AG04450 (cell line): ENCODE data around the gene KCNMB1. TPM values are rescaled to one million over a fixed set of nuclear protein-coding genes. Genes with fewer than 3 reads are reported as not detected.

Experiments
- CTCF ChIA-PET: fragments of 300-600, 350-600 bp; formaldehyde crosslinking; extraction: SDS; loops from one replicate; lab custom pipeline; 2022; ENCODE audit warnings: antibody characterized with exemption, inconsistent platforms; lab: Charles Lee
- POLR2A ChIA-PET: fragments of 350-600 bp; formaldehyde crosslinking; extraction: SDS; loops from one replicate; lab custom pipeline; 2021; ENCODE audit warnings: antibody characterized with exemption, inconsistent platforms; lab: Yijun Ruan, JAX
- DNase-seq: peaks from one replicate; pipeline ENCODE4 v3.0.0-alpha.2; 2011; ENCODE audit warnings: low read depth, low spot score
- H3K27ac ChIP-seq: one replicate; pipeline ENCODE4 v1.5.1; 2012; ENCODE audit warnings: low read depth, low read length, control low read depth
- H3K27me3 ChIP-seq: one replicate; pipeline ENCODE4 v1.6.0; 2012; ENCODE audit warnings: low read length; ENCODE audit not compliant: control insufficient read depth, insufficient read depth
- H3K4me3 ChIP-seq: 2 replicates; pipeline ENCODE4 v1.5.1; 2011; ENCODE audit warnings: mild to moderate bottlenecking, low read depth, low read length, control low read depth
- H3K9me3 ChIP-seq: 2 replicates; pipeline ENCODE4 v1.5.1; 2012; ENCODE audit warnings: low read length; ENCODE audit not compliant: control insufficient read depth, insufficient read depth
- CTCF ChIP-seq: IDR thresholded peaks from 2 replicates; pipeline ENCODE4 v1.5.1; 2011; ENCODE audit warnings: low read depth, low read length, control low read depth, inconsistent platforms
- polyA plus RNA-seq: library from polyadenylated mRNA; depleted of rRNA; stranded (reverse); fragments of >200 nt; gene quantifications from 2 replicates; pipeline ENCODE4 v1.2.3, GENCODE V29; 2011

Gene KCNMB1
- polyA plus RNA-seq, 1 experiment: not detected

- no peak overlapping the region for H3K4me3 ChIP-seq
- peaks cover 7% of the 10 kb centered on the region for H3K27me3 ChIP-seq
- CTCF ChIA-PET: no interaction called here
- DNase-seq: no peak
- TF ChIP-seq CTCF: no peak
- H3K27ac ChIP-seq: no peak overlapping the region
- POLR2A ChIA-PET: no interaction called here
- H3K9me3 ChIP-seq: no peaks in the 10 kb centered on the region
Measured at GRCh38 chr5:170355601-170356098, 33.5 kb downstream of the KCNMB1 start.

DNA sequence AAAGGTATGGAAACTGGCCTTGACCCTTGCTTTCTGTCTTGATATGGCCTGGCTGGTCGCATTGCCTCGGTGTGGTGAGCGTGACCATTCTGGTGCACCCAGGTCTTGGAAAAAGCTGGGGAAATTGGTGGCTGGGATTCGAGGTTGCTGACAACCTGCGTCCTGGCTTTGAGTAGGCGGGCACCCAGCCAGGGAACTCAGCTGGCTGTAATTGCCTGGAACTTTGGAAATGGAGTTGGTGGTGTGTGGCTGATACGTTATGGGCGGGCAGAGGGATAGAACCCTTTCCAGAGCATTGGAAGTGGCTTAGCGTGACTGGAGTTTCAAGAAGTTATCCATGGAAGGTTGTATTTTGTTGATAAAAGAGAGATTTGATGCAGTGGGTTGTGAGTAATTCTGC is 35.2 kb downstream of the KCNMB1 start:
- POLR2A ChIA-PET: no interaction called here
- CTCF ChIA-PET: no interaction called here
- TF ChIP-seq CTCF: no peak
- Histone ChIP-seq H3K4me3 (no peak overlapping the region), H3K9me3 (no peaks in the 10 kb centered on the region), H3K27me3 (peaks cover 9% of the 10 kb centered on the region), H3K27ac (no peak overlapping the region)
- no peak for DNase-seq

GRCh38 chr5:170353011-170353761 is 36.0 kb downstream of the KCNMB1 start:
- Histone ChIP-seq H3K27me3 (peaks cover 13% of the 10 kb centered on the region), H3K4me3 (no peak overlapping the region), H3K27ac (no peak overlapping the region), H3K9me3 (no peaks in the 10 kb centered on the region)
- no peak for DNase-seq
- CTCF ChIA-PET: no interaction called here
- no peak for TF ChIP-seq CTCF
- POLR2A ChIA-PET: no interaction called here

DNA sequence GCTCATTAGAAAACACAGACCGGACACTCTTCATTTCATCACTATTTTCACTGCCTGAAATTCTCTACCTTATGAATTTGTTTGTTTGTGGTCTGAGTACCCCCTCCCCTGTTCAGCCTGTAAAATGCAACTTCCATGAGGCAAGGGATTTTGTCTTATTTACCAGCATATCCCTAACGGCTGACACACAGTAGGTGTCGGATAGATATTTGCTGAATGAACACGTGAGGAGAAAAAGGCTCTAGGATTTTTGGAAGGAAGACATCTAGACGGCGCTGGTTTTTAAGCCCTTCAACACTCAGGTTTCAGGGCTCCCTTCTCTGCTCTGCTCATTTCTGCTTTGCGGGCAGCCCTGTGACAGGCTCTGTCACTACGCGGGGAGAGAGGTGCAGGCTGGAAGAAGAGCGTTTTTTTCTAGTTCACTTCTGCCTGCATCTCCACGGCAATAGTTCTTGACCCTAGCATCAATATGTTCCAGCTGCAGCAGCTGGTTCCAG is 41.0 kb downstream of the KCNMB1 start:
- no peak overlapping the region for H3K27ac ChIP-seq
- CTCF ChIA-PET: no interaction called here
- no peak overlapping the region for H3K4me3 ChIP-seq
- POLR2A ChIA-PET: no interaction called here
- TF ChIP-seq CTCF: no peak
- H3K9me3 ChIP-seq: no peaks in the 10 kb centered on the region
- peaks cover 13% of the 10 kb centered on the region for H3K27me3 ChIP-seq
- no peak for DNase-seq

DNA sequence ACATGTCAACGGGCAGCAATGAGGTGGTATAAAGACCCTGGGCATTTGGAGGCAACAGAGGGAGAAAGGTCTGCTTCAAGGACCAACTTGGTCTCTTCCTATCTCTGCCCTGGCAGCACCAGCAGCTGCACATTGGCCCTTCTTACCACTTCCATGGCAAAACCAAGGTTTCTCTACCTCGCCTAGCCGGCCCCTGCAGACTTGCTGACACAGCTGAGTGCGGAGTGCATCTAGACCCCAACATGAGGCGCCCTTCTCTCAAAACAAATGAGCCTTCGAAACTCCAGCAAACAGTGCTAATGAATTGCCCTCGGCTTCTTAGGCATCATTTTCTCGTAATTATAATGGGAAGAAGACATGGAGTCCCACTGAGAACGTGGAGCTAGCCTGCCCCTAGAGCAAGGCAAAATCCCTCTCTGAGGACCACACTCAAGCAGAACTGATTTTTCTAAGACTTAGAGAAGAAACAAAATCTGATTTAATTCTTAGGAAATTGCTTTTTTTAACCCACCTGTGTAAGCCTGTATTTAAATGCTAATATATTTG is 42.1 kb downstream of the KCNMB1 start:
- Histone ChIP-seq H3K9me3 (no peaks in the 10 kb centered on the region), H3K4me3 (no peak overlapping the region), H3K27me3 (peaks cover 8% of the 10 kb centered on the region), H3K27ac (no peak overlapping the region)
- ChIA-PET CTCF (interaction anchor here (0.8 kb wide), 1 partner anchor 81 kb away, joined by 4 read pairs; no protein-coding TSS in a partner anchor), POLR2A (no interaction called here)
- TF ChIP-seq CTCF: no peak
- DNase-seq: no peak
